ENCODE measurements around the gene PDE6B. TPM values are rescaled to one million over a fixed set of nuclear protein-coding genes. Genes with fewer than 3 reads are reported as not detected.

The PDE6B gene
- total and polyA plus RNA-seq, 2 experiments from 2014 or later = 3.4 to 5.0 TPM

DNA sequence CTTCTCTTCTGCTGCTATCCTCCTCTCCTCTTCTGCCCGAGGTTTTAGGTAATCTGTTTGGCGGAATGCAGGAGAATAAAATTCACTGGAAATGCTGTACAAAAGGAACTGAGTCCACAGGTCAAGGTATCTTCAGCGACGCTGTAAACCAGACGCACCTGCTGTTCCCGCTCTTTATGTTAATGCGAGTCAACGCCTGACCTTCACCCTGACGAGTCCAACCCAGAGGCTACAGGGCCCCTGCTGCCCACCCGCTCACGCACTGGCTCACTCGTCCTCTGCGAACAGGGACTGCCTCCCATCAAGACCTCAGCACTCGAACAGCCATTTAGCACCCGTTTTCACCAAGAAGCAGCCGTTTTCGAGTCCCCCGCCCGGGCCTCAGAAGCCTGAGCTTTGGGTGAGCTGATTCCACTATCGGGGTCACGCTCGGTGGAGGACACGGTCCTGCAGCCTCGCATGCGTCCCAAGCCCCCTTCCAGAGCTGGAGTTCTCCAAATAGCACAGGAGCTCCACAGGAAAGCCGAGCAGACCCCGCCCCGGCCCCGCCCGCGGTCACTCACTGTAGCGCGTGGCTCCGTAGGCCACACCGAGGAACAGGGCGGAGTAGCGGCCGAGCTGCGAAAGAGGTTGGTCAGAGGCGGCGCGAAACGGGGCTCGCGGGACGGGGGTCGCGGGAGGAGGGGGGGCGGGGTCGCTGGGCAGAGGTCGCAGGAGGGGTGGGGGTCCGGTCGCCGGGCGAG lies 48.1 kb downstream of the PDE6B start:
- ATAC-seq = peak; percentile 7

DNA sequence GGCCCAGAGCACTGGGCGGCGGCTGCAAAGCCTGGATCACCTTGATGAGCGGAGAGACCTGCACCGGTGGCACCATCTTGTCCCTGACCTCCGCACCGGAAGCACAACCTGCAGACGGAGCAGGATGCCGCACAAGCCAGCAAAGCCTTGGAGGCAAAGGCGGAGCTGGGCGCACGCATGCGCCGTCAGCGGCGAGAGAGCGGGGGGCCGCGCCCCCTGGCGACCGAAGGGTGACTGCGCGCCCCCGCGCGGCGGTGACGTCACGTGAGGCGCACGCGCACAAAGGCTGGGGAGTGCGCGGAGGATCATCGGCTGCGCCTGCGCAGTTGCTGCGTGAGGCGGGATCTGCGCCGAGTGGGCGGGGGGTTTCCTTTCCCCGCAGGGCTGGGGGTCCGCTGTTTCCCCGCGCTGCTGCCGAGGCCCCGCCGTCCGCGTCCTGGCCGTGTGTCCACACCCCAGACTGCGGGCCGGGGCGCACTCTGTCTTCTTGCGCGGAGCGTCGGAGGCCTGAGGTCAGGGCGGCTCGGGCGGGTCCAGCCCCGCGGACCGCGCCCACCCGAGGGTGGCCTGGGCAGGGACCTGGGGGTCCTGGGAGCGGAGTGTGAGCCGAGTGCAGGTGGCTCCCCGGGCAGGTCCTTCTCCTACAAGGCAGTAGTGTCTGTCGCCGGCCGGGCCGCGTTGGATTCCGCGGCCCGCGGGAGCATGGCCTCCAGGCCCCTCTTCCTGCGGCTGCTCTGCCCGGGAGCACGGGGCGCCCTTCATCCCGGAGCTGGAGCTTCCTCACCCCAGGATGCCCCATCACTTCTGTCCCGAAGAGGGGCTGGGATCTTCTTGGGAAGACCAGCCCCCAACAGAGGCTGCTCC lies 49.0 kb downstream of the PDE6B start, which contains the start of the genes ATP5ME and MYL5:
Gene ATP5ME (minus strand): TSS at position 105 of the 864 bp plus-strand sequence. CDS start 29 bp downstream, at position 76.
Gene MYL5 (plus strand): TSS at position 371 of the 864 bp plus-strand sequence. CDS start 3,485 bp downstream, outside the sequence.
- peak within 1 kb of the TSS; percentile 97 for H3K27ac Mint-ChIP-seq
- H2AFZ ChIP-seq = no peak within 1 kb of the TSS
- ATAC-seq = peak; percentile 86

More for the DNA sequence above, 48.1 kb downstream of the PDE6B start:
- Histone ChIP-seq H3K9me2 (ENCODE audit: insufficient read depth) (no peaks in the 10 kb centered on the region), H3K27me3 (ENCODE audit: insufficient read depth) (no peaks in the 10 kb centered on the region), H3K36me3 (ENCODE audit: insufficient read depth) (peaks cover 20% of the 10 kb centered on the region), H3K4me1 (ENCODE audit: insufficient read depth) (peaks cover 6% of the 10 kb centered on the region), H3K79me2 (replicated peaks; ENCODE audit: insufficient read depth) (peaks cover 12% of the 10 kb centered on the region), H3K4me2 (peak overlapping the region; percentile 94), H4K20me1 (replicated peaks; ENCODE audit: insufficient read depth) (no peaks in the 10 kb centered on the region; the same call in 1 of the 2 replicates), H3K4me3 (peak overlapping the region; percentile 96), H3F3A (replicated peaks; ENCODE audit: low read depth) (peaks cover 13% of the 10 kb centered on the region), H2AFZ (no peak overlapping the region), H3K27ac (ENCODE audit: low read depth) (peak overlapping the region; percentile 81)
- DNase-seq (ENCODE audit: low spot score) = peak; percentile 44
- H3K9me3 Mint-ChIP-seq = peaks cover 3% of the 10 kb centered on the region; the same call in 1 of the 3 replicates
- peak overlapping the region; percentile 93 for H3K4me3 Mint-ChIP-seq
- peaks cover 6% of the 10 kb centered on the region for H3K4me1 Mint-ChIP-seq
- H3K27ac Mint-ChIP-seq = peak overlapping the region; percentile 97
- peaks cover 33% of the 10 kb centered on the region for H3K36me3 Mint-ChIP-seq (ENCODE audit: low read depth)
- peaks cover 19% of the 10 kb centered on the region for H3K27me3 Mint-ChIP-seq (ENCODE audit: insufficient read depth, low read depth, poor library complexity)
- TF ChIP-seq, protein P1, sequence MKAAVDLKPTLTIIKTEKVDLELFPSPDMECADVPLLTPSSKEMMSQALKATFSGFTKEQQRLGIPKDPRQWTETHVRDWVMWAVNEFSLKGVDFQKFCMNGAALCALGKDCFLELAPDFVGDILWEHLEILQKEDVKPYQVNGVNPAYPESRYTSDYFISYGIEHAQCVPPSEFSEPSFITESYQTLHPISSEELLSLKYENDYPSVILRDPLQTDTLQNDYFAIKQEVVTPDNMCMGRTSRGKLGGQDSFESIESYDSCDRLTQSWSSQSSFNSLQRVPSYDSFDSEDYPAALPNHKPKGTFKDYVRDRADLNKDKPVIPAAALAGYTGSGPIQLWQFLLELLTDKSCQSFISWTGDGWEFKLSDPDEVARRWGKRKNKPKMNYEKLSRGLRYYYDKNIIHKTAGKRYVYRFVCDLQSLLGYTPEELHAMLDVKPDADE (IDR thresholded peaks at IDR 0.05) = no peak
- no peak for TF ChIP-seq CREB1 (CRISPR knock-in tag; IDR thresholded peaks at IDR 0.05; ENCODE audit: low read depth)
- no peak for TF ChIP-seq NANOG (IDR thresholded peaks at IDR 0.05; ENCODE audit: borderline replicate concordance)

More for the DNA sequence above, 49.0 kb downstream of the PDE6B start, which contains the start of the genes ATP5ME and MYL5:
- no peak for TF ChIP-seq ZNF331 (CRISPR knock-in tag; IDR thresholded peaks at IDR 0.05; ENCODE audit: low read depth)
- TF ChIP-seq JUNB (IDR thresholded peaks at IDR 0.05; ENCODE audit: unreplicated experiment) = no peak
- TF ChIP-seq, protein P1 (IDR thresholded peaks at IDR 0.05) = peak; percentile 83
- peak; percentile 90 for TF ChIP-seq POLR2AphosphoS5 (IDR thresholded peaks at IDR 0.05; ENCODE audit: low read depth)
- TF ChIP-seq, protein P2, sequence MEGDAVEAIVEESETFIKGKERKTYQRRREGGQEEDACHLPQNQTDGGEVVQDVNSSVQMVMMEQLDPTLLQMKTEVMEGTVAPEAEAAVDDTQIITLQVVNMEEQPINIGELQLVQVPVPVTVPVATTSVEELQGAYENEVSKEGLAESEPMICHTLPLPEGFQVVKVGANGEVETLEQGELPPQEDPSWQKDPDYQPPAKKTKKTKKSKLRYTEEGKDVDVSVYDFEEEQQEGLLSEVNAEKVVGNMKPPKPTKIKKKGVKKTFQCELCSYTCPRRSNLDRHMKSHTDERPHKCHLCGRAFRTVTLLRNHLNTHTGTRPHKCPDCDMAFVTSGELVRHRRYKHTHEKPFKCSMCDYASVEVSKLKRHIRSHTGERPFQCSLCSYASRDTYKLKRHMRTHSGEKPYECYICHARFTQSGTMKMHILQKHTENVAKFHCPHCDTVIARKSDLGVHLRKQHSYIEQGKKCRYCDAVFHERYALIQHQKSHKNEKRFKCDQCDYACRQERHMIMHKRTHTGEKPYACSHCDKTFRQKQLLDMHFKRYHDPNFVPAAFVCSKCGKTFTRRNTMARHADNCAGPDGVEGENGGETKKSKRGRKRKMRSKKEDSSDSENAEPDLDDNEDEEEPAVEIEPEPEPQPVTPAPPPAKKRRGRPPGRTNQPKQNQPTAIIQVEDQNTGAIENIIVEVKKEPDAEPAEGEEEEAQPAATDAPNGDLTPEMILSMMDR (conservative IDR thresholded peaks at IDR 0.05; ENCODE audit: low read depth in 2 of 2) = peak; percentile 74 to 96
- peak; percentile 99 for TF ChIP-seq CREB1 (CRISPR knock-in tag; IDR thresholded peaks at IDR 0.05; ENCODE audit: low read depth)
- no peak for TF ChIP-seq EZH2phosphoT487 (IDR thresholded peaks at IDR 0.05; ENCODE audit: unreplicated experiment)
- peak within 1 kb of the TSS; percentile 93 for H3K4me3 Mint-ChIP-seq
- peak within 1 kb of the TSS; percentile 81 for H3K27ac ChIP-seq (ENCODE audit: low read depth)
- peak; percentile 96 for DNase-seq (ENCODE audit: low spot score)
- H3K4me1 ChIP-seq (ENCODE audit: insufficient read depth) = peaks cover 6% of the 10 kb centered on the region
- H3K9me2 ChIP-seq (ENCODE audit: insufficient read depth) = no peaks in the 10 kb centered on the region
- no peaks in the 10 kb centered on the region; the same call in 1 of the 2 replicates for H4K20me1 ChIP-seq (replicated peaks; ENCODE audit: insufficient read depth)
- no peaks in the 10 kb centered on the region for H3K27me3 ChIP-seq (ENCODE audit: insufficient read depth)
- peaks cover 12% of the 10 kb centered on the region for H3K79me2 ChIP-seq (replicated peaks; ENCODE audit: insufficient read depth)
- peaks cover 20% of the 10 kb centered on the region for H3K36me3 ChIP-seq (ENCODE audit: insufficient read depth)
- H3K9me3 Mint-ChIP-seq = peaks cover 3% of the 10 kb centered on the region; the same call in 1 of the 3 replicates
- peaks cover 13% of the 10 kb centered on the region for H3F3A ChIP-seq (replicated peaks; ENCODE audit: low read depth)
- peaks cover 19% of the 10 kb centered on the region for H3K27me3 Mint-ChIP-seq (ENCODE audit: insufficient read depth, low read depth, poor library complexity)
- H3K4me1 Mint-ChIP-seq = peaks cover 6% of the 10 kb centered on the region
- H3K36me3 Mint-ChIP-seq (ENCODE audit: low read depth) = peaks cover 33% of the 10 kb centered on the region
- peak within 1 kb of the TSS; percentile 96 for H3K4me3 ChIP-seq
- H3K4me2 ChIP-seq = peak within 1 kb of the TSS; percentile 94

All from GM23338 (cell line).